Activated CD4-positive, CD25-positive, alpha-beta regulatory T cell treated with anti-CD3 and anti-CD28 coated beads, Interleukin-2, amount 50 U/mL, for 16 hours (primary cell): Measurements from ENCODE around the gene TXNL1.

ENCODE experiments used
- DNase-seq: peaks from one replicate; pipeline ENCODE4 v3.0.0-alpha.2; 2020; ENCODE audit warnings: low read depth, low spot score

Gene TXNL1

GRCh38 chr18:56570978-56571377 lies 67.4 kb downstream of the TXNL1 start:
- no peak for DNase-seq

- no peak for DNase-seq
Observed at GRCh38 chr18:56569416-56569815, 69.0 kb downstream of the TXNL1 start.

DNA sequence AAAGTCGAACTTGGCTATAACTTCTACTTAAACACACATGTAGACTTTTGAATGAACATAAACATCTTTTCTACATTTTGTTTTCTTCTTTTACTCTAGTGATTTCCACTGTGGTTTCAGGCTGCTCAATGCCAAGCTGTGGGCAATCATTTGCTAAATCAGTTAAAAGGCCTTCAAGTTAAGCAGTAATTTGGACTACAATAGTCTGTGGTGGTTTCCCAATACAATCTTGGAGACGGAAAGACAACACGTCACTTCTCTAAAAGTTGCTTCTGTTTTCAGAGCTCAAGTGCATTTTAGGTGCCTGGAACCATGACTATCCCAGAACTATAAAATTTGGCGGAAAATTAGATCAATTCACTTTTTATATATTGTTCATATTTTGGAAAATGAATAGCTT lies 69.4 kb downstream of the TXNL1 start:
- DNase-seq = no peak

DNA sequence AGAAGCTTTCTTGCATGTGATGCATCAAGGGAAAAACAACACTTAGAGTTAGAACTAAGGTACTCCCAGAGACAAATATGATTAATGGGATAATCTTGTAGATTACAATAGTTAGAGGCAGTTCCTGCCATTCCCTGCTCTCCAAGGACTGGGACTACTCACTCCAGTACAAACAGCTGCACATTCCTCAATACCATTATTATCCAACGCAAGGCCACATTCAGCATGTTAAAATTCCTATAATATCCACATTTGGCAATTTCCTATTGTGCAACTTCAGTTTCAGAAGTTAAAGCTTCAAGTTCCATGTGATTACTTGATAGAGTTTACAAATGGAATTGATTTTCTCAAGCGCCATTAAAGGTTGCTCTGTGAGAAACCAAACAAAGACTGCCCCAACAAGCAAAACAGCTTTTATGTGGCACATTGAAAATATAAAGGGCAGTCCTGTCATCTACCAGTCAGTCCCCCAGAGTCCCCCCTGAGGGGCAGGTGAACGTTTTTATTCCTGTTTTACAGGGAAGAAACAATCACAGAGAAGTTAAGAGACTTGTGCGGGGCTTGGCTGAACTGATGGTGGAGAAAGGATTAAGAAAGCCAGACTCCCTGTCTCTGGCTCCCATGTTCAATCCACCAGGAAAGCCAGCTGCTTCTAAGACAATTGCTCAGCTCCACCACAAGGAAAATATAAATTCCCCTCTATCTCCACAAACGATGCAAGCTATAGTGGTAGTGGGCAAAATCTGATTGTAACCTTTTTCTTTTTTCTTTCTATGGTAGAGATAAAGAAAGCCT lies 72.6 kb downstream of the TXNL1 start:
- DNase-seq = no peak

DNA sequence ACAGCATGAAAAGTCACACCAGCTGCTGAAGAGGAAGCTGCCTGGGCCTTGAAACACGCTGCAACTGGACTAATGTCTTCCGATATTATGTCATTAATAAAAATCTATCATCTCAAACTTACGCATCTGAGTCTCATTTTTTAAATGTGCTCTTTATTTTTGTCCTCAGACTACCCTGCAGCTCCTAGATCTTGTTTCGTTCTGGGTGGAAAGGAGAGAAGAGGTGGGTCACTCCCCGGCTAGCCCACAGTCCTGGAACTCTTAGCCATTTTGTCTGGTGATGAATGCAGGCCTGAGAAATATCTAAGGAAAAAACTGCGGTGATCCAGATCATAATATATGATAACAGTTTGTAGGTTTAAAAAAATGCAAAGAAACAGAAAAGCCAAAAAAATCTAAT lies 73.3 kb downstream of the TXNL1 start:
- no peak for DNase-seq

DNA sequence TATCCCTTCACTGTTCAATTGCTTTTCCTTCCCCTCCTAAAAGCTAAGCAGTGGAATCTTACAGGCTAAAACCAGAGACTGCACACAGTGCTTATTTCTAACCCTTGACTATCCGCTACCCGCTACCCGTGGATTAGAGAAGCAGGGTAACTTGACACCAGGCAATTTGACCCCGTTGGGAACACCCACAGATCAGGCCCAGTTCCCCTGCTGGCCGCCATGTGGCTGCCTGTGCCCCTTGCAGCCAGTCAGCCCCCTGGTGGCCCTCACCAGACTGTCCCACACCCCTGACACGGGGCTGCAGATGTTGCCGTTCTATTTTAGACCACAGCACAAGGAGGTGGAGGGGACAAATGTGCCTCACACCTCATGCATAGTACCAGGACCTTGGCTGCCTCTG lies 74.8 kb downstream of the TXNL1 start:
- no peak for DNase-seq

GRCh38 chr18:56562479-56562878 lies 75.9 kb downstream of the TXNL1 start:
- no peak for DNase-seq

DNA sequence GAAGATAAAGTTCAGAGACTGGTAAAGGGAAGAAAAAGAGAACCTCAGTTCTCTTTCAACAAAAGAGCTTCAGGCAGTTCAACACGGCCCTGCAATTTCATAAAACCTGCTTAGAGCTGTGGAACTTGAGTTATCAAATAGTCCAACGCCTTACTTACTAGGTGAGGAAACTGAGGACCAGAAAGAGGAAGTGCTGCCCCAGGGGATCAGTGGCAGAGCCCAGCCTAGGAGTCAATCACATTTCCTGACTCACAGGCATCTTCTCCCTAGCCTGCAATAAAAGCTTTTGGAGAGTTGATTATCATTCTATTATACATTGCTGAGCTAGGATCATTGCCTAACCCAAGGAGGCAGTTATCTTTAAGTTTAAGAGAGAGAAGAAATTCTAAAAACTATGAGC lies 77.4 kb downstream of the TXNL1 start:
- no peak for DNase-seq

GRCh38 chr18:56559044-56559443 lies 79.3 kb downstream of the TXNL1 start:
- DNase-seq = no peak

- DNase-seq = no peak
Observed at GRCh38 chr18:56556907-56557306, 81.5 kb downstream of the TXNL1 start.

DNA sequence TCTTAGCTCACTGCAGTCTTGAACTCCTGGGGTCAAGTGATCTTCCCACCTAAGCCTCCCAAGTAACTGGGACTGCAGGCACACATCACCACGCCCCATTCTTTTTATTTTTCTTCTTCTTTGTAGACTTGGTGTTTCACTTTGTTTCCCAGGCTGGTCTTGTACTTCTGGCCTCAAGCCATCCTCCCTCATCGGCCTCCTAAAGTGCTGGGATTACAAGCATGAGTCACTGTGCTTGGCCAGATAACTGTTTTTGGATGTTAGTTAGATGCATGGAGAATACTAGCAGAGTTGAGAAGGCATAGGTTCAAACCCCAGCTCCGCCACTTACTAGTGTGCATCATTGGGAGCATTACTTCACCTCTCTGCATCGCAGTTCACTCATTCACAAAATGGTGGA lies 88.3 kb downstream of the TXNL1 start:
- no peak for DNase-seq
